Stimulated activated CD8-positive, alpha-beta memory T cell treated with anti-CD3 and anti-CD28 coated beads, Interleukin-2, amount 100 ng/mL, for 48 hours (primary cell): ENCODE data around the gene CLN6.
"Not testable (repeated sequence)": the region's sequence is repeated elsewhere in the genome, so short reads cannot be mapped to it uniquely, and the experiment has no call there.

ENCODE experiments used
- DNase-seq, 2 donors: peaks; one replicate each; pipeline ENCODE4 v3.0.0-alpha.2; 2020; ENCODE audit warnings: low read depth in 2 of 2

Gene CLN6

GRCh38 chr15:68256675-68257450, 27.3 kb upstream of the CLN6 start:
- peak; percentile 50 to 62 for DNase-seq

- no peak for DNase-seq
Measured at GRCh38 chr15:68252925-68253534, 23.5 kb upstream of the CLN6 start.

- DNase-seq, result no peak
Measured at GRCh38 chr15:68249058-68249713, 19.7 kb upstream of the CLN6 start.

- DNase-seq, result no peak
Measured at GRCh38 chr15:68244235-68244634, 14.7 kb upstream of the CLN6 start.

GRCh38 chr15:68241088-68241935, 11.8 kb upstream of the CLN6 start:
- no peak for DNase-seq

- DNase-seq, result no peak
Measured at GRCh38 chr15:68239025-68239424, 9.5 kb upstream of the CLN6 start.

GRCh38 chr15:68235022-68235421, 5.5 kb upstream of the CLN6 start:
- DNase-seq, result no peak

- not testable (repeated sequence) for DNase-seq
Measured at GRCh38 chr15:68234520-68234919, 5.0 kb upstream of the CLN6 start.

- no peak for DNase-seq
Measured at GRCh38 chr15:68234060-68234459, 4.5 kb upstream of the CLN6 start.

GRCh38 chr15:68232937-68233336, 3.4 kb upstream of the CLN6 start:
- DNase-seq, result no peak

GRCh38 chr15:68232449-68232848, 2.9 kb upstream of the CLN6 start:
- DNase-seq, result no peak

GRCh38 chr15:68231102-68231818, 1.7 kb upstream of the CLN6 start:
- no peak for DNase-seq

GRCh38 chr15:68230157-68231100, 901 bp upstream of the CLN6 start:
- DNase-seq, result no peak

GRCh38 chr15:68228971-68229385, 550 bp downstream of the CLN6 start:
- DNase-seq, result no peak

GRCh38 chr15:68228143-68228970, 1.2 kb downstream of the CLN6 start:
- no peak for DNase-seq

- no peak for DNase-seq
Measured at GRCh38 chr15:68227643-68228142, 1.8 kb downstream of the CLN6 start.

GRCh38 chr15:68225442-68225841, 4.1 kb downstream of the CLN6 start:
- DNase-seq, result not testable (repeated sequence)

GRCh38 chr15:68224546-68225250, 4.8 kb downstream of the CLN6 start:
- no peak for DNase-seq
